Measurements from ENCODE around the gene FABP3.
A peak's percentile ranks its signal among the peaks of the same experiment; 100 is the strongest.

FABP3 gene

GRCh38 chr1:31408788-31409318 lies 36.0 kb upstream of the FABP3 start:
- Mint-ChIP-seq H3K4me1 (ENCODE audit: low read depth) (peaks cover 3% of the 10 kb centered on the region), H3K4me3 (no peak overlapping the region), H3K27ac (no peak overlapping the region), H3K9me3 (no peaks in the 10 kb centered on the region), H3K27me3 (ENCODE audit: low read depth) (peaks cover 48% of the 10 kb centered on the region), H3K36me3 (ENCODE audit: low read depth) (peaks cover 2% of the 10 kb centered on the region)

- no peak overlapping the region for H3K27ac Mint-ChIP-seq
Observed at GRCh38 chr1:31407029-31407626, 34.3 kb upstream of the FABP3 start.

GRCh38 chr1:31405578-31406245 lies 32.8 kb upstream of the FABP3 start:
- Mint-ChIP-seq H3K4me3 (no peak overlapping the region), H3K4me1 (ENCODE audit: low read depth) (no peaks in the 10 kb centered on the region), H3K27me3 (ENCODE audit: low read depth) (peaks cover 26% of the 10 kb centered on the region), H3K27ac (no peak overlapping the region), H3K36me3 (ENCODE audit: low read depth) (no peaks in the 10 kb centered on the region), H3K9me3 (no peaks in the 10 kb centered on the region)

More at GRCh38 chr1:31407029-31407626, 34.3 kb upstream of the FABP3 start:
- Mint-ChIP-seq H3K4me3 (no peak overlapping the region), H3K9me3 (no peaks in the 10 kb centered on the region), H3K4me1 (ENCODE audit: low read depth) (no peaks in the 10 kb centered on the region), H3K27me3 (ENCODE audit: low read depth) (peaks cover 40% of the 10 kb centered on the region), H3K36me3 (ENCODE audit: low read depth) (no peaks in the 10 kb centered on the region)

GRCh38 chr1:31401241-31401640 lies 28.4 kb upstream of the FABP3 start:
- H3K4me3 Mint-ChIP-seq = no peak overlapping the region
- peaks cover 2% of the 10 kb centered on the region for H3K4me1 Mint-ChIP-seq (ENCODE audit: low read depth)
- no peaks in the 10 kb centered on the region for H3K9me3 Mint-ChIP-seq
- H3K27me3 Mint-ChIP-seq (ENCODE audit: low read depth) = peaks cover 9% of the 10 kb centered on the region
- H3K27ac Mint-ChIP-seq = no peak overlapping the region
- no peaks in the 10 kb centered on the region for H3K36me3 Mint-ChIP-seq (ENCODE audit: low read depth)

- no peaks in the 10 kb centered on the region for H3K36me3 Mint-ChIP-seq (ENCODE audit: low read depth)
- peaks cover 2% of the 10 kb centered on the region for H3K4me1 Mint-ChIP-seq (ENCODE audit: low read depth)
- H3K27me3 Mint-ChIP-seq (ENCODE audit: low read depth) = peaks cover 9% of the 10 kb centered on the region
- H3K9me3 Mint-ChIP-seq = no peaks in the 10 kb centered on the region
- no peak overlapping the region for H3K4me3 Mint-ChIP-seq
- no peak overlapping the region for H3K27ac Mint-ChIP-seq
Observed at GRCh38 chr1:31400393-31400792, 27.5 kb upstream of the FABP3 start.

- H3K27me3 Mint-ChIP-seq (ENCODE audit: low read depth) = peaks cover 9% of the 10 kb centered on the region
- no peaks in the 10 kb centered on the region for H3K9me3 Mint-ChIP-seq
- H3K36me3 Mint-ChIP-seq (ENCODE audit: low read depth) = no peaks in the 10 kb centered on the region
- H3K4me3 Mint-ChIP-seq = no peak overlapping the region
- peaks cover 4% of the 10 kb centered on the region for H3K4me1 Mint-ChIP-seq (ENCODE audit: low read depth)
- H3K27ac Mint-ChIP-seq = no peak overlapping the region
Observed at GRCh38 chr1:31399976-31400375, 27.1 kb upstream of the FABP3 start.

- H3K36me3 Mint-ChIP-seq (ENCODE audit: low read depth) = no peaks in the 10 kb centered on the region
- H3K27ac Mint-ChIP-seq = no peak overlapping the region
- peaks cover 11% of the 10 kb centered on the region for H3K27me3 Mint-ChIP-seq (ENCODE audit: low read depth)
- H3K4me3 Mint-ChIP-seq = no peak overlapping the region
- no peaks in the 10 kb centered on the region for H3K9me3 Mint-ChIP-seq
- H3K4me1 Mint-ChIP-seq (ENCODE audit: low read depth) = peaks cover 11% of the 10 kb centered on the region
Observed at GRCh38 chr1:31398246-31398645, 25.4 kb upstream of the FABP3 start.

- H3K9me3 Mint-ChIP-seq = no peaks in the 10 kb centered on the region
- H3K27me3 Mint-ChIP-seq (ENCODE audit: low read depth) = peaks cover 11% of the 10 kb centered on the region
- H3K27ac Mint-ChIP-seq = no peak overlapping the region
- H3K36me3 Mint-ChIP-seq (ENCODE audit: low read depth) = no peaks in the 10 kb centered on the region
- peaks cover 11% of the 10 kb centered on the region for H3K4me1 Mint-ChIP-seq (ENCODE audit: low read depth)
- no peak overlapping the region for H3K4me3 Mint-ChIP-seq
Observed at GRCh38 chr1:31397360-31398095, 24.7 kb upstream of the FABP3 start.

GRCh38 chr1:31396633-31397351 lies 23.9 kb upstream of the FABP3 start:
- H3K27ac Mint-ChIP-seq = no peak overlapping the region
- no peaks in the 10 kb centered on the region for H3K36me3 Mint-ChIP-seq (ENCODE audit: low read depth)
- H3K9me3 Mint-ChIP-seq = no peaks in the 10 kb centered on the region
- H3K4me1 Mint-ChIP-seq (ENCODE audit: low read depth) = peaks cover 11% of the 10 kb centered on the region
- peaks cover 11% of the 10 kb centered on the region for H3K27me3 Mint-ChIP-seq (ENCODE audit: low read depth)
- no peak overlapping the region for H3K4me3 Mint-ChIP-seq

GRCh38 chr1:31394584-31395193 lies 21.8 kb upstream of the FABP3 start:
- peaks cover 9% of the 10 kb centered on the region for H3K4me1 Mint-ChIP-seq (ENCODE audit: low read depth)
- H3K27me3 Mint-ChIP-seq (ENCODE audit: low read depth) = peaks cover 11% of the 10 kb centered on the region
- H3K27ac Mint-ChIP-seq = peak overlapping the region; percentile 31
- no peaks in the 10 kb centered on the region for H3K36me3 Mint-ChIP-seq (ENCODE audit: low read depth)
- peak overlapping the region; percentile 81 for H3K4me3 Mint-ChIP-seq
- no peaks in the 10 kb centered on the region for H3K9me3 Mint-ChIP-seq

GRCh38 chr1:31393463-31393862 lies 20.6 kb upstream of the FABP3 start:
- Mint-ChIP-seq H3K4me1 (ENCODE audit: low read depth) (peaks cover 9% of the 10 kb centered on the region), H3K27ac (no peak overlapping the region), H3K27me3 (ENCODE audit: low read depth) (peaks cover 11% of the 10 kb centered on the region), H3K4me3 (no peak overlapping the region), H3K9me3 (no peaks in the 10 kb centered on the region), H3K36me3 (ENCODE audit: low read depth) (no peaks in the 10 kb centered on the region)

GRCh38 chr1:31390071-31390470 lies 17.2 kb upstream of the FABP3 start:
- peaks cover 8% of the 10 kb centered on the region for H3K4me1 Mint-ChIP-seq (ENCODE audit: low read depth)
- no peak overlapping the region for H3K4me3 Mint-ChIP-seq
- peaks cover 7% of the 10 kb centered on the region for H3K27me3 Mint-ChIP-seq (ENCODE audit: low read depth)
- no peaks in the 10 kb centered on the region for H3K36me3 Mint-ChIP-seq (ENCODE audit: low read depth)
- no peaks in the 10 kb centered on the region for H3K9me3 Mint-ChIP-seq
- H3K27ac Mint-ChIP-seq = no peak overlapping the region

GRCh38 chr1:31389616-31390015 lies 16.7 kb upstream of the FABP3 start:
- Mint-ChIP-seq H3K36me3 (ENCODE audit: low read depth) (no peaks in the 10 kb centered on the region), H3K4me1 (ENCODE audit: low read depth) (peaks cover 4% of the 10 kb centered on the region), H3K9me3 (no peaks in the 10 kb centered on the region), H3K27me3 (ENCODE audit: low read depth) (peaks cover 7% of the 10 kb centered on the region), H3K4me3 (no peak overlapping the region), H3K27ac (no peak overlapping the region)

- H3K27me3 Mint-ChIP-seq (ENCODE audit: low read depth) = peaks cover 4% of the 10 kb centered on the region
Observed at GRCh38 chr1:31387612-31388011, 14.7 kb upstream of the FABP3 start.

More at GRCh38 chr1:31387612-31388011, 14.7 kb upstream of the FABP3 start:
- Mint-ChIP-seq H3K9me3 (no peaks in the 10 kb centered on the region), H3K4me3 (no peak overlapping the region), H3K27ac (no peak overlapping the region), H3K36me3 (ENCODE audit: low read depth) (no peaks in the 10 kb centered on the region), H3K4me1 (ENCODE audit: low read depth) (no peaks in the 10 kb centered on the region)
